K562 (cell line): ENCODE measurements around the gene ROBO1. TPM values are rescaled to one million over a fixed set of nuclear protein-coding genes. Genes with fewer than 3 reads are reported as not detected.

Source experiments
- ATAC-seq: fragments of 200-7000 bp; cut with Tn5 transposase; 3 replicates; pipeline ENCODE4 v1.9.1; 2020; ENCODE audit warnings: moderate library complexity
- BruUV-seq: library from RNA; stranded (reverse); fragments of 400-500 nt; replicated peaks from 2 replicates; lab custom pipeline; 2021; lab: Mats Ljungman, UMichigan
- CTCF ChIA-PET: fragments of 300-600 bp; formaldehyde crosslinking; extraction: SDS; loops from one replicate; lab custom pipeline; 2021; ENCODE audit warnings: low intra/inter-chr PET ratio; lab: Yijun Ruan, JAX
- POLR2A ChIA-PET: fragments of 300-600, 350-650 bp; sonication (Branson Sonifier 250); formaldehyde crosslinking; extraction: SDS; loops from one replicate; lab custom pipeline; 2021; ENCODE audit warnings: antibody characterized with exemption, inconsistent platforms; lab: Yijun Ruan, JAX
- DNase-seq, 4 experiments: peaks; one replicate each; pipeline versions ENCODE4 v3.0.0 to v3.0.0-alpha.2; 2011 to 2018; ENCODE audit warnings: low spot score in 3 of 4, mixed read lengths in 3 of 4; ENCODE audit errors: extremely low read depth in 1 of 4
- FAIRE-seq: peaks from 2 replicates; lab custom pipeline; 2011; peaks lifted over from hg19 to GRCh38; lab: Jason Lieb, UNC
- H2AFZ ChIP-seq: 2 replicates; pipeline ENCODE4 v1.6.0; 2011; ENCODE audit warnings: low read depth, low read length, control low read depth, inconsistent platforms
- H3K27ac ChIP-seq: fragments of 200-600 bp; 3 replicates; pipeline ENCODE4 v1.8.0; 2011; ENCODE audit warnings: low read depth, mild to moderate bottlenecking, control low read depth, inconsistent platforms, low read length, moderate library complexity, mixed read lengths; ENCODE audit errors: extremely low read depth
- H3K27me3 ChIP-seq, 2 experiments: fragments of 300-600 bp in 1 of 2; 2 replicates in 1 of 2; 3 replicates in 1 of 2; pipeline versions ENCODE4 v1.6.0 to v1.8.0; 2011; ENCODE audit warnings: inconsistent platforms in 2 of 2, low read length in 2 of 2, mild to moderate bottlenecking in 1 of 2, mixed read lengths in 1 of 2, moderate library complexity in 1 of 2; ENCODE audit not compliant: control insufficient read depth in 2 of 2, insufficient read depth in 2 of 2
- H3K36me3 ChIP-seq: fragments of 300-600 bp; 3 replicates; pipeline ENCODE4 v1.8.0; 2011; ENCODE audit warnings: mild to moderate bottlenecking, low read length, inconsistent platforms; ENCODE audit not compliant: control insufficient read depth, insufficient read depth
- H3K4me1 ChIP-seq, 2 experiments: fragments of 200-600 bp in 1 of 2; replicated peaks in 1 of 2; 2 replicates in 1 of 2; 3 replicates in 1 of 2; pipeline versions ENCODE4 v1.5.1 to v1.8.0; 2011; ENCODE audit warnings: inconsistent platforms in 2 of 2, low read length in 2 of 2, mild to moderate bottlenecking in 1 of 2, mixed read lengths in 1 of 2, moderate library complexity in 1 of 2; ENCODE audit not compliant: control insufficient read depth in 2 of 2, insufficient read depth in 2 of 2
- H3K4me2 ChIP-seq: 2 replicates; pipeline ENCODE4 v1.6.1; 2011; ENCODE audit warnings: low read length, control low read depth, inconsistent platforms, mixed read lengths; ENCODE audit not compliant: insufficient read depth
- H3K4me3 ChIP-seq: fragments of 200-600 bp; sonication (generic), shearing (Covaris generic); 2 replicates; pipeline ENCODE4 v1.5.1; 2016; ENCODE audit warnings: control low read depth, inconsistent platforms
- H3K79me2 ChIP-seq: fragments of 200-600 bp; 3 replicates; pipeline ENCODE4 v1.8.0; 2011; ENCODE audit warnings: low read length, inconsistent platforms; ENCODE audit not compliant: control insufficient read depth, insufficient read depth
- H3K9ac ChIP-seq, 2 experiments: 2 replicates each; pipeline versions ENCODE4 v1.6.0 to v1.6.1; 2011; ENCODE audit warnings: low read depth in 2 of 2, low read length in 2 of 2, control low read depth in 1 of 2, inconsistent platforms in 1 of 2, mild to moderate bottlenecking in 1 of 2, mixed read lengths in 1 of 2; ENCODE audit not compliant: insufficient read depth in 1 of 2
- H3K9me1 ChIP-seq: one replicate; pipeline ENCODE4 v1.6.0; 2011; ENCODE audit warnings: inconsistent platforms, mild to moderate bottlenecking, low read length, moderate library complexity; ENCODE audit not compliant: control insufficient read depth, insufficient read depth
- H3K9me3 ChIP-seq: replicated peaks from 2 replicates; pipeline ENCODE4 v1.5.1; 2011; ENCODE audit warnings: low read depth, low read length, inconsistent platforms; ENCODE audit not compliant: control insufficient read depth, insufficient read depth
- H4K20me1 ChIP-seq: replicated peaks from 2 replicates; pipeline ENCODE4 v1.6.1; 2011; ENCODE audit warnings: low read length, inconsistent platforms, mixed read lengths; ENCODE audit not compliant: control insufficient read depth, insufficient read depth
- E2F1 ChIP-seq: sonication (generic); formaldehyde crosslinking; IDR thresholded peaks from 2 replicates; pipeline ENCODE4 v1.8.1; 2023; ENCODE audit warnings: mild to moderate bottlenecking, missing genetic modification reagents, moderate library complexity
- NR2C1 ChIP-seq, 2 experiments: fragments of 450-650 bp; IDR thresholded peaks; 2 replicates each; pipeline ENCODE4 v1.6.1; 2017; ENCODE audit warnings: mild to moderate bottlenecking in 2 of 2, antibody characterized with exemption in 1 of 2, inconsistent platforms in 1 of 2, missing compliant biosample characterization in 1 of 2, missing genetic modification characterization in 1 of 2
- SRSF3 ChIP-seq: fragments of 200-400 bp; formaldehyde crosslinking; IDR thresholded peaks from 2 replicates; pipeline ENCODE4 v1.6.1; 2016; ENCODE audit warnings: mild to moderate bottlenecking, low read length, moderate library complexity; ENCODE audit not compliant: insufficient read depth
- TAF15 ChIP-seq: fragments of 200-400 bp; formaldehyde crosslinking; IDR thresholded peaks from 2 replicates; pipeline ENCODE4 v1.6.1; 2017; ENCODE audit warnings: mild to moderate bottlenecking, low read depth, low read length, moderate library complexity
- ZNF23 ChIP-seq: fragments of 250-450 bp; sonication (Bioruptor Pico); IDR thresholded peaks from 2 replicates; pipeline ENCODE4 v1.4.0; 2020; ENCODE audit warnings: mild to moderate bottlenecking
- ZNF444 ChIP-seq: fragments of 250-450 bp; sonication (Bioruptor Pico); IDR thresholded peaks from 2 replicates; pipeline ENCODE4 v1.4.0; 2020; ENCODE audit warnings: mild to moderate bottlenecking, moderate library complexity
- ZNF551 ChIP-seq: fragments of 250-450 bp; sonication (Bioruptor Pico); IDR thresholded peaks from 2 replicates; pipeline ENCODE4 v1.5.0; 2021; ENCODE audit warnings: mild to moderate bottlenecking, moderate library complexity
- ZNF57 ChIP-seq: fragments of 450-650 bp; formaldehyde crosslinking; IDR thresholded peaks from 2 replicates; pipeline ENCODE4 v1.4.0; 2020; ENCODE audit warnings: mild to moderate bottlenecking, moderate library complexity
- WGBS: fragments of 100-300 bp; shearing (Covaris generic); methylation state at CpG from one replicate; pipeline ENCODE4 v1.1.6; 2016; ENCODE audit warnings: low coverage, mixed read lengths; ENCODE audit not compliant: insufficient coverage; ENCODE audit errors: missing lambda C conversion rate; 5-methylcytosine and 5-hydroxymethylcytosine counted together
- in situ Hi-C: fragments of 300-500 bp; cut with MboI; formaldehyde crosslinking; loops from 4 replicates; pipeline ENCODE4 v1.15.0; 2018; ENCODE audit warnings: inconsistent platforms, mixed read lengths
- intact Hi-C: fragments of 100-400 bp; cut with micrococcal nuclease; formaldehyde crosslinking; loops from 2 replicates; pipeline ENCODE4 v1.14.2; 2022
- polyA plus RNA-seq, 8 experiments: library from polyadenylated mRNA; depleted of rRNA in 4 of 8; stranded (reverse) in 5 of 8; unstranded in 3 of 8; fragments of >200 nt; fragmentation: Nextera tagmentation in 2 of 8; fragmentation: Illumina TruSeq in 1 of 8; extraction: Ambion mirVana in 2 of 8; extraction: Trizol in 1 of 8; gene quantifications; 2 replicates each; pipeline versions ENCODE4 v1.2.1 to v1.2.3, GENCODE V29; 2011 to 2014; ENCODE audit warnings: inconsistent platforms in 1 of 8, missing spikeins in 1 of 8
- total RNA-seq, 7 experiments: library from RNA; depleted of rRNA in 6 of 7; stranded (reverse); fragments of >200 nt in 6 of 7; fragmentation: Illumina TruSeq in 2 of 7; extraction: Trizol in 2 of 7; gene quantifications; 2 replicates each; pipeline versions ENCODE4 v1.2.1 to v1.2.3, GENCODE V29; 2011 to 2021; ENCODE audit warnings: low replicate concordance in 1 of 7
- TF ChIP-seq, protein P1 (sequence below), 2 experiments: fragments of 450-650 bp; IDR thresholded peaks; 2 replicates each; pipeline ENCODE4 v1.6.1; 2016

Gene ROBO1
- total and polyA plus RNA-seq, 9 of the 15 experiments (the other 6 are each of a cell fraction or from before 2014, with no cell fraction given): 0.01 to 0.53 (median 0.17) TPM; not detected in 5

GRCh38 chr3:79113876-79114275 is 653.9 kb downstream of the ROBO1 start (continued):
- TF ChIP-seq, protein P1, sequence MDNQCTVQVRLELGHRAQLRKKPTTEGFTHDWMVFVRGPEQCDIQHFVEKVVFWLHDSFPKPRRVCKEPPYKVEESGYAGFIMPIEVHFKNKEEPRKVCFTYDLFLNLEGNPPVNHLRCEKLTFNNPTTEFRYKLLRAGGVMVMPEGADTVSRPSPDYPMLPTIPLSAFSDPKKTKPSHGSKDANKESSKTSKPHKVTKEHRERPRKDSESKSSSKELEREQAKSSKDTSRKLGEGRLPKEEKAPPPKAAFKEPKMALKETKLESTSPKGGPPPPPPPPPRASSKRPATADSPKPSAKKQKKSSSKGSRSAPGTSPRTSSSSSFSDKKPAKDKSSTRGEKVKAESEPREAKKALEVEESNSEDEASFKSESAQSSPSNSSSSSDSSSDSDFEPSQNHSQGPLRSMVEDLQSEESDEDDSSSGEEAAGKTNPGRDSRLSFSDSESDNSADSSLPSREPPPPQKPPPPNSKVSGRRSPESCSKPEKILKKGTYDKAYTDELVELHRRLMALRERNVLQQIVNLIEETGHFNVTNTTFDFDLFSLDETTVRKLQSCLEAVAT (IDR thresholded peaks at IDR 0.05): no peak
- TF ChIP-seq ZNF23 (CRISPR knock-in tag) (no peak), SRSF3 (no peak), ZNF444 (CRISPR knock-in tag) (no peak), E2F1 (CRISPR knock-in tag) (no peak), NR2C1 (IDR thresholded peaks at IDR 0.05) (no peak), NR2C1 (tag; IDR thresholded peaks at IDR 0.05) (no peak), ZNF57 (no peak)

DNA sequence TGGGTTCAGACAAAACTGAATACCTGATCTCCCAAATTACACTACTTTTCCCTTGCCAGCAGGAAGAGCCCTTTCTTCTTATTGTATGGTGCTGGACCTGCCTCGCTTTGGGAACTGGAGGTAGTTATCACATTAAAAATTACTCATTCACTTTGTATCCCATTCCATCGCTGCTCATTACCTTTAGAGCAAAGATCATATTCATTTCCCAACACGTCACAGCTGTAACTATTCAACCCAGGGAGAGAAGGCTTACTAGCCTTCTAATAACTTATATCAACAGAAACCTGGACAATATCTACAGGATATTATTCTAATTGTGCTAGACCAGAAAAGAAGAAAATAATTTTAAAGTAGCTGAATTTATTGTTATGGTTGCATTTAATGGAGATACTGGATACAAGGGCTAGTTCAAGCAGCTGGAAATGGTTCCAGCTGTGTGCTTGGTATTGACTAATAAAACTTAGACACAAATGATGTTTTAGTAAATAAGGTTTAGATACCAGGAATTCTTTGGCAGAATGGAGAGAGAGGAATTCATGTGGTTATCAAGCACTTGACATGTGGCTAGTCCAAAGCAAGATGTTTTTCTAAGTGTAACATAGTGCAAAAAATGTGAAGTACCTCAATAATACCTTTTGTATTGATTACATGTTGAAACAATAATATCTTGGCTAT is 656.3 kb downstream of the ROBO1 start:
- POLR2A ChIA-PET: no interaction called here
- FAIRE-seq: no peak
- no peaks in the 10 kb centered on the region for H3K9me1 ChIP-seq
- H3K4me3 ChIP-seq: no peak overlapping the region
- TF ChIP-seq TAF15: no peak
- TF ChIP-seq ZNF551: no peak
- H2AFZ ChIP-seq: no peak overlapping the region
- H3K79me2 ChIP-seq: no peaks in the 10 kb centered on the region
- H3K36me3 ChIP-seq: no peaks in the 10 kb centered on the region
- H3K4me1 ChIP-seq: no peaks in the 10 kb centered on the region
- CTCF ChIA-PET: no interaction called here
- no peaks in the 10 kb centered on the region for H3K27me3 ChIP-seq
- no TSS peak for BruUV-seq
- no peak overlapping the region for H3K9ac ChIP-seq
- no peaks in the 10 kb centered on the region for H3K9me3 ChIP-seq
- H4K20me1 ChIP-seq: no peaks in the 10 kb centered on the region
- no peak overlapping the region for H3K27ac ChIP-seq
- intact Hi-C loops (no loop called here), in situ Hi-C loops (no loop called here)
- DNase-seq: no peak
- H3K4me2 ChIP-seq: no peak overlapping the region
- WGBS: 0% methylated on average over 3 of the region's 3 CpGs
- no peak for ATAC-seq
